Measurements from ENCODE around the gene C1QTNF2.

The C1QTNF2 gene

DNA sequence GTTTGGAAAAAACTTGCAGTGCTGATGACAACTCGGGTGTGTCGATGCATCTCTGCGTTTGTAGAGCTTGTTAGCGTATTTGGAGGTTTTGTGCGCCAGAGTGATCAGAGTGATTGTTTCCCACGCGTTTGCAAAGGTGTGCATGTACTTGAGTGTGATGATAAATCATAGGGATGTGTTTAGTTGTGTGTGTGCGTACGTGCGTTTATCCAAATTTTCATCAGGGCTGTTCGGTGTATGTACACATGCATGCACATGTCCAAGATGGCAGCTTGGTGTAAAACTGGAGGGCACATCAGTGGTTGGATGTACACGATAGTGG, 248 bp upstream of the C1QTNF2 start:
- H3K4me3 ChIP-seq (ENCODE audit: low read depth in 1 of 2, low read length in 2 of 2) = peak overlapping the region; percentile 64 to 79
- no peaks in the 10 kb centered on the region for H3K27me3 ChIP-seq (ENCODE audit: low read depth, low read length)
- no peaks in the 10 kb centered on the region for H3K9me3 ChIP-seq (ENCODE audit: control insufficient read depth in 1 of 2, low read length in 2 of 2)
- H3K27ac ChIP-seq (ENCODE audit: low read length) = no peak overlapping the region
- H3K4me1 ChIP-seq (ENCODE audit: control insufficient read depth in 1 of 2, insufficient read depth in 2 of 2, low read length in 2 of 2) = no peaks in the 10 kb centered on the region
- no peaks in the 10 kb centered on the region for H3K36me3 ChIP-seq (ENCODE audit: control insufficient read depth in 1 of 2, insufficient read depth in 2 of 2, low read length in 2 of 2)

DNA sequence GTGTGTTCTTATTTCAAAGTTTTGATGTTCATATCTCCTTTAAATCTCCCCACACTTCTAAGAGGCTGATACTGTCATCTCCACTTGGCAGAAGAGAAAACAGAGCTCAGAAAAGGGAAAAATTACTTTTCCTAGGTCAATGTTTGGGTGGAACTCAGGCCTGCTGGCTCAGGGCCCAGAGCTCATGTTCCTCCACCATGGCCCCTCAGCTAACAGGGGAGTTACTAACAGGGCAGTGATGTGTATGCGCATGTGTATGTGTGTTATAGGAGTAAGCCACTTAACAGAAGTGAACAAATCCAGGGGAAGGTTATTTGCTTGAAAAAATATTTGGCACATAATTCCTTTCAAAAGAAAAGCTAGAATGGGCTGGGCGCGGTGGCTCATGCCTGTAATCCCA, 2.5 kb downstream of the C1QTNF2 start:
- no peak overlapping the region for H3K4me3 ChIP-seq (ENCODE audit: low read depth in 1 of 2, low read length in 2 of 2)
- no peaks in the 10 kb centered on the region for H3K9me3 ChIP-seq (ENCODE audit: control insufficient read depth in 1 of 2, low read length in 2 of 2)
- H3K4me1 ChIP-seq (ENCODE audit: control insufficient read depth in 1 of 2, insufficient read depth in 2 of 2, low read length in 2 of 2) = peaks cover 3 to 4% of the 10 kb centered on the region in 2 donors
- H3K36me3 ChIP-seq (ENCODE audit: control insufficient read depth in 1 of 2, insufficient read depth in 2 of 2, low read length in 2 of 2) = no peaks in the 10 kb centered on the region
- H3K27ac ChIP-seq (ENCODE audit: low read length) = no peak overlapping the region
- H3K27me3 ChIP-seq (ENCODE audit: low read depth, low read length) = no peaks in the 10 kb centered on the region

DNA sequence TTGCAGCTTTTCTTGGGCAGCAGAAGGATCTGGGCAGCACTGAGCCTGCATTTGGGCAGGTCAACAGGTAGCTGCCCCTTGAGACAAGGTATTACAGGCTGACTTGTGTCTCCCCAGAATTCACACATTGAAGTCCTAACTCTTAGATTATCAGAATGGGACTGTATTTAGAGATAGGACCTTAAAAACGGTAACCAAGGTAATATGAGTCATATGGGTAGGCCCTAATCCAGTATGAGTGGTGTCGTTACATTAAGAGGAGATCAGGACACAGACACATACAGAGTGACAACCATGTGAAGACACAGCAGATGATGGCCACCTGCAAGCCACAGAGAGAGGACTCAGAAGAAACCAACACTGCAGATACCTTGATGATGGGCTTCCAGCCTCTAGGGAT, 3.2 kb downstream of the C1QTNF2 start:
- H3K27me3 ChIP-seq (ENCODE audit: low read depth, low read length) = no peaks in the 10 kb centered on the region

DNA sequence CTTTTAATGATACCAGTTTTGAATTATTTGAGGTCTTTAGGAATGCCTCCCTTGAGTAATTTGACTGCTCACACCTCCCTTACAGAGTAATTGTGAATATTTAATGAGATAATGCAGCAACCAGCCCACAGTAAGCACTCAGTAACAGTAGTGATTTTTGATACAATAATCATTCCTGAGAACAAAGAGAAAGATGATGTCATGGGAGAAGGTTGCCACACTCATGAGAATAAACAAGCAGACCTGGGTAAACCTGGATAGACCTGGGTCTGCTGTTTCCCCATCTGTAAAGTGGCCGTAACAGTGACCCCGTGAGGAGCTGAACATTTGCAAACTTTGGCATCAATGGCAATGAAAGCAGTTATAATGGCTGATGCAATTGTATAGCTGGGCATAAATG, 4.2 kb downstream of the C1QTNF2 start:
- no peaks in the 10 kb centered on the region for H3K9me3 ChIP-seq (ENCODE audit: control insufficient read depth in 1 of 2, low read length in 2 of 2)
- no peak overlapping the region for H3K27ac ChIP-seq (ENCODE audit: low read length)
- H3K27me3 ChIP-seq (ENCODE audit: low read depth, low read length) = no peaks in the 10 kb centered on the region
- H3K4me1 ChIP-seq (ENCODE audit: control insufficient read depth in 1 of 2, insufficient read depth in 2 of 2, low read length in 2 of 2) = peaks cover 4 to 5% of the 10 kb centered on the region in 2 donors
- H3K4me3 ChIP-seq (ENCODE audit: low read depth in 1 of 2, low read length in 2 of 2) = no peak overlapping the region
- no peaks in the 10 kb centered on the region for H3K36me3 ChIP-seq (ENCODE audit: control insufficient read depth in 1 of 2, insufficient read depth in 2 of 2, low read length in 2 of 2)

More for the DNA sequence above, 3.2 kb downstream of the C1QTNF2 start:
- Histone ChIP-seq H3K27ac (ENCODE audit: low read length) (no peak overlapping the region), H3K4me1 (ENCODE audit: control insufficient read depth in 1 of 2, insufficient read depth in 2 of 2, low read length in 2 of 2) (peaks cover 4 to 5% of the 10 kb centered on the region in 2 donors), H3K9me3 (ENCODE audit: control insufficient read depth in 1 of 2, low read length in 2 of 2) (no peaks in the 10 kb centered on the region), H3K36me3 (ENCODE audit: control insufficient read depth in 1 of 2, insufficient read depth in 2 of 2, low read length in 2 of 2) (no peaks in the 10 kb centered on the region), H3K4me3 (ENCODE audit: low read depth in 1 of 2, low read length in 2 of 2) (no peak overlapping the region)

DNA sequence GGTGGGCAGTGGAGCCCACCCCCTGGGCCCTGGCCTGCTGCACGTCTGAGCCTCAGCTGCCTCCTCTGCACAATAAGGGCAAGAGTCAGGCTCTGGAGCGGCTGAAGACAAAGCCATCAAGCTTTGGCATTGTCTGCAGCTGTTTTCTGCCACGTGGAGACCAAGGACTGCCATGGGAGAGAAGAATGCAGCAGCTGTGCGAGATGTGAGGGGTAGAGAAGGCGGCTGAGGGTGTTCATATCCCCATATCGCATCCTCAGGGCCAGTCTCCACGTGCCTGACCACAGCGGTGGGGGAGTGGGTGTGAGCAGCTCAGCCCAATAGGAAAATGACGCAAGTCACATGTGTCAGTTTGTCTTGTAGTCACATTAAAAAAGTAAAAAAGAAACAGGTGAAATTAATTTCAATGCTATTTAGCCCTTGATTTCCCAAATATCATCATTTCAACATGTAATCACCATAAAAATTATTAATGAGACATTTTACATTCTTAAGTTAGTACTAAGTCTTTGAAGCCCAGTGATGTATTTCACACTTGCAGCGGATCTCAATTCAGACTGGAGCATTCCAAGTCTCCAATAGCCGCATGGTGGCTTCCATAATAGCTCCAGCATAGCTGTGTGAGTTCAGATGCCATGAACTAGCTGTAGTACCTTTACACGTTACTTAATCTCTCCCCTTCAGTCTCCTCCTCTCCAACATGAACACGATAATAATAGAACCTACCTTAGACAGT, 6.6 kb downstream of the C1QTNF2 start:
- Histone ChIP-seq H3K4me3 (ENCODE audit: low read depth in 1 of 2, low read length in 2 of 2) (no peak overlapping the region), H3K36me3 (ENCODE audit: control insufficient read depth in 1 of 2, insufficient read depth in 2 of 2, low read length in 2 of 2) (no peaks in the 10 kb centered on the region), H3K4me1 (ENCODE audit: control insufficient read depth in 1 of 2, insufficient read depth in 2 of 2, low read length in 2 of 2) (peaks cover 4 to 5% of the 10 kb centered on the region in 2 donors), H3K27ac (ENCODE audit: low read length) (peak overlapping the region; percentile 1), H3K27me3 (ENCODE audit: low read depth, low read length) (no peaks in the 10 kb centered on the region), H3K9me3 (ENCODE audit: control insufficient read depth in 1 of 2, low read length in 2 of 2) (no peaks in the 10 kb centered on the region)

DNA sequence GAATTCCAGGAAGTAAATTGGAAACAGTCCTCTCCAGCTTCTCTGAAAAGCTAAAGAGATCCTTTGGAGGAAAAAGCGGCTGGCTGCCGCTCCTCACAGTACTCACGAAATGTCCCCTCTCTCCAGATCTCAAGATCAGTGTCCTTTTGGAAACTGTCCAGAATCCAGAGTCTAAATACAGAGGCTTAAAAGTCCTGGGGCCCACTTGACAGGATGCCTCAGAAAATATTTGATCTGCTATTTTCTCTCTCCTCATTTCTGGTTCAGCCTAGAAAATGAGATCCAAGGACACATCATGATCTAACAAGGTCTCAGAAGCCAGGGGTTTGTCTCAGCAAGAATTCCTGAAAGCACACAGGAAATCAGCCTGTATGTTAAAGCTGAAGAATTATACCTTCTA, 7.2 kb downstream of the C1QTNF2 start:
- H3K9me3 ChIP-seq (ENCODE audit: control insufficient read depth in 1 of 2, low read length in 2 of 2) = no peaks in the 10 kb centered on the region
- H3K27me3 ChIP-seq (ENCODE audit: low read depth, low read length) = no peaks in the 10 kb centered on the region
- H3K4me1 ChIP-seq (ENCODE audit: control insufficient read depth in 1 of 2, insufficient read depth in 2 of 2, low read length in 2 of 2) = peaks cover 4 to 10% of the 10 kb centered on the region in 2 donors
- no peak overlapping the region for H3K4me3 ChIP-seq (ENCODE audit: low read depth in 1 of 2, low read length in 2 of 2)
- H3K27ac ChIP-seq (ENCODE audit: low read length) = peak overlapping the region; percentile 1
- no peaks in the 10 kb centered on the region for H3K36me3 ChIP-seq (ENCODE audit: control insufficient read depth in 1 of 2, insufficient read depth in 2 of 2, low read length in 2 of 2)

DNA sequence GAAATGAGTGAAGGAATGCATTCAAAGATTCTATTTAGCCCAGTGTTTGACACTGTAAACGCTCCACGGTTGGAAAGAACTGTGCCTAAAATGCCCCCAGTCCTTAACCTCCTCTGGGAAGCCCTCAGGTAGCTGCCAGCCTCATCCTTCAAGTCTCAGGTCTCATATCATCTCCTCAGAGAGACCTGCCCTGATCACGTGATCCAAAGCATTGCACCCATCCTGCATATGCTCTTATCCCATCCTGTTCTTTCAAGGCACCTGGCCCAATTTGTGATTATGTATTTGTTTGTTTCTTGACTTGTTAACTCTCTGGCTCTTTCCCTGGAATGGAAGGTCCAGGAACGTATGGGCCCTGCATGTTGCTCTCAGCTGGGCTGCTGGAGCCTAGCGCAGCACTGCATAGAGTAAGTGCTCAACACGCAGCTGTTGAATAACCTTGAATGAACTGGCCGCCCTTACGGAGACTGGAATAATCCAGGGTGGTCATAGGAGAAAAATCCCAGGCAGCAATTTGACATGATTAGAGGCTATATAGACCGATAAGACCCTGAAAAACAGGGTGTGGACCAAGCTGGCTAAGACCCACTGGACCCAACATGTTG, 8.7 kb downstream of the C1QTNF2 start:
- H3K4me3 ChIP-seq (ENCODE audit: low read depth in 1 of 2, low read length in 2 of 2) = no peak overlapping the region
- H3K4me1 ChIP-seq (ENCODE audit: control insufficient read depth in 1 of 2, insufficient read depth in 2 of 2, low read length in 2 of 2) = peaks cover 4 to 21% of the 10 kb centered on the region in 2 donors
- no peak overlapping the region for H3K27ac ChIP-seq (ENCODE audit: low read length)
- H3K9me3 ChIP-seq (ENCODE audit: control insufficient read depth in 1 of 2, low read length in 2 of 2) = no peaks in the 10 kb centered on the region
- no peaks in the 10 kb centered on the region for H3K27me3 ChIP-seq (ENCODE audit: low read depth, low read length)
- H3K36me3 ChIP-seq (ENCODE audit: control insufficient read depth in 1 of 2, insufficient read depth in 2 of 2, low read length in 2 of 2) = no peaks in the 10 kb centered on the region

DNA sequence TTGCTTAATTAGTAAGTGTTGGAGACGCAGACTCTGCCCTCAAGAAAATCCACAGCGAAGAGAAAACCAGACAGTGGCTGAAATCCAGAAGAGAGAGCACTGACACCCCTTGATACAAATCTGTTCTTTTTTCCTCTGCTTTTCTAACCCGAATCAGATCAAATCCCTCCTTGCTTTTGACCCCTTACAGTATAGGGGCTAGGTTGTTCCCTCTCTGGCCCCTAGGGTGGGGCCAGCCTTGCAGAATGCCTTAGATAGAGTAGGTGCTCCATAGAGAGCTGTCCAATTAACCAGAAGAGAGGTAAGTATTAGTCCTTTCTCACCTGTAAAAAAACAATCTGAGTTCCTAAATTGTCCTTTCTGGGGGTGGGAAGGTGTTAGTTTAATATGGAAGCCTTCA, 10.1 kb downstream of the C1QTNF2 start:
- Histone ChIP-seq H3K36me3 (ENCODE audit: control insufficient read depth in 1 of 2, insufficient read depth in 2 of 2, low read length in 2 of 2) (no peaks in the 10 kb centered on the region), H3K4me1 (ENCODE audit: control insufficient read depth in 1 of 2, insufficient read depth in 2 of 2, low read length in 2 of 2) (peaks cover 4 to 24% of the 10 kb centered on the region in 2 donors), H3K9me3 (ENCODE audit: control insufficient read depth in 1 of 2, low read length in 2 of 2) (no peaks in the 10 kb centered on the region), H3K27ac (ENCODE audit: low read length) (no peak overlapping the region), H3K4me3 (ENCODE audit: low read depth in 1 of 2, low read length in 2 of 2) (no peak overlapping the region), H3K27me3 (ENCODE audit: low read depth, low read length) (no peaks in the 10 kb centered on the region)

DNA sequence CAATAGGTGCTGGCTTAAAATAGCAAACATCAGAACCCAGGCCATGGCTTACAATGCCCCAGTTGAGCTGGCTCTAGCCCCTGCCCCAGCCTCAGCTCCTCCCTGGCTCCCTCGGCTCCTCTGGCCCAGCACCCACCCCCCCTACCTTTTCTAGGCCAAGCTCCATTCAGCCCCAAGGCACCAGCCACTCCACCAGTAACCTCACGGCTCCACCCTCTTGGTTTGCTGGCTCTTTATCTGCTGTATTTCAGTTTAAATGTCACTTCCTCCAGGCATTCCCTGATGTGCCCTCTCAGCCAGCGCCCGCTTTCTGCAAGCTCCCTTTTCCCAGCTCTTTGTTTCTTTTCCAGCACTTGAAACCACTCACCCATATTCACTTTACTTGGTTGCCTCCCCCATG, 10.6 kb downstream of the C1QTNF2 start:
- Histone ChIP-seq H3K9me3 (ENCODE audit: control insufficient read depth in 1 of 2, low read length in 2 of 2) (no peaks in the 10 kb centered on the region), H3K4me1 (ENCODE audit: control insufficient read depth in 1 of 2, insufficient read depth in 2 of 2, low read length in 2 of 2) (peaks cover 4 to 24% of the 10 kb centered on the region in 2 donors), H3K36me3 (ENCODE audit: control insufficient read depth in 1 of 2, insufficient read depth in 2 of 2, low read length in 2 of 2) (no peaks in the 10 kb centered on the region), H3K27ac (ENCODE audit: low read length) (no peak overlapping the region), H3K27me3 (ENCODE audit: low read depth, low read length) (no peaks in the 10 kb centered on the region), H3K4me3 (ENCODE audit: low read depth in 1 of 2, low read length in 2 of 2) (no peak overlapping the region)

DNA sequence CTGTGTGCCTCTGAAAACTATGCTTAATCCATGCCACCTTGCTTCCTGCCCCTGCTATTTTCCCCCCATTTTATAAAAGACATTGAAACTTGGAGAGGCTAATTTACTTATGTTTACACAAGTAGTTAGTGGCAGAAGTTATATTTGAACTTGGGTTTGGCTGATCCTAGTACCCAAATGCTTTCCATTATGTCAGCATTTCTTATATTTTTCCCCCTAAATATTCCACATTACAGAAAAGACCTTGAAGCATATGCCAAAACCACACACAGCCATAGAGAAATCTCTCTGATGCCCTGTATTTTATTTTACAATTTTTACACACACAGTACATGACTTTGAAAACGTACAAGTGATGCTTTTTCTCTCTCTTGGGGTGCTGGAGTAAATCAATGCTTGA, 11.2 kb downstream of the C1QTNF2 start:
- Histone ChIP-seq H3K4me1 (ENCODE audit: control insufficient read depth in 1 of 2, insufficient read depth in 2 of 2, low read length in 2 of 2) (peaks cover 4 to 24% of the 10 kb centered on the region in 2 donors), H3K27ac (ENCODE audit: low read length) (no peak overlapping the region), H3K4me3 (ENCODE audit: low read depth in 1 of 2, low read length in 2 of 2) (no peak overlapping the region), H3K36me3 (ENCODE audit: control insufficient read depth in 1 of 2, insufficient read depth in 2 of 2, low read length in 2 of 2) (no peaks in the 10 kb centered on the region), H3K9me3 (ENCODE audit: control insufficient read depth in 1 of 2, low read length in 2 of 2) (no peaks in the 10 kb centered on the region), H3K27me3 (ENCODE audit: low read depth, low read length) (no peaks in the 10 kb centered on the region)

DNA sequence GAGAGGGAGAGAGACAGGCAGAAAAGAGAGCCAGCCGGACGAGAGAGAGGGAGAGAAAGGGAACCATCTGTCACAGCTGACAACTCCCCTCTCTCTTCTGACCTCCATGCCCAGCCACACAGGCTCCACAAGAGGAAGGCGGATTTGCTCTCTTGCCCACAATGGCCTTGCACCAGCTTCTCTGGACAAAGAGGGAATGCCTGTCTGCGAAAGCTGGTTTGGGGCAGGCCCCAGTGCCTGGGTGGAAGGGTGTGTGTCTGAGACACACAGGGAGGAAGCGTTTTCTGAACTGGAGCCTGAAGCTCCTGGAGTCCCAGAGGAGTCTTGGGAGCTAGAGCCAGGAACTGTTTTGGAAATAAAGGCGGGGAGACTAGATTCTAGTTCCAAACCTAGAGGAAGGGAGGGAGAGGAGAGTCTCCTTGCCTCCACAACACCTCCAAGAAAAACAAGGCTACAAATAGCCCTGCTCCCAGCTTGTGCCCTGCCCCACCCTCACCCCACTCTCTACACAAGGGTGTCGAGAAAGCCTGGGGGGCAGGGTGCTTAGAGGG, 12.5 kb downstream of the C1QTNF2 start:
- Histone ChIP-seq H3K27ac (ENCODE audit: low read length) (peak overlapping the region; percentile 3), H3K9me3 (ENCODE audit: control insufficient read depth in 1 of 2, low read length in 2 of 2) (no peaks in the 10 kb centered on the region), H3K36me3 (ENCODE audit: control insufficient read depth in 1 of 2, insufficient read depth in 2 of 2, low read length in 2 of 2) (no peaks in the 10 kb centered on the region), H3K4me1 (ENCODE audit: control insufficient read depth in 1 of 2, insufficient read depth in 2 of 2, low read length in 2 of 2) (peaks cover 0 to 22% of the 10 kb centered on the region in 2 donors), H3K27me3 (ENCODE audit: low read depth, low read length) (no peaks in the 10 kb centered on the region), H3K4me3 (ENCODE audit: low read depth in 1 of 2, low read length in 2 of 2) (peak overlapping the region in 1 of 2 donors; percentile 40)

Measured in muscle layer of duodenum (tissue), 2 donors.